ENCODE data around the gene MRPS10.

MRPS10 gene

DNA sequence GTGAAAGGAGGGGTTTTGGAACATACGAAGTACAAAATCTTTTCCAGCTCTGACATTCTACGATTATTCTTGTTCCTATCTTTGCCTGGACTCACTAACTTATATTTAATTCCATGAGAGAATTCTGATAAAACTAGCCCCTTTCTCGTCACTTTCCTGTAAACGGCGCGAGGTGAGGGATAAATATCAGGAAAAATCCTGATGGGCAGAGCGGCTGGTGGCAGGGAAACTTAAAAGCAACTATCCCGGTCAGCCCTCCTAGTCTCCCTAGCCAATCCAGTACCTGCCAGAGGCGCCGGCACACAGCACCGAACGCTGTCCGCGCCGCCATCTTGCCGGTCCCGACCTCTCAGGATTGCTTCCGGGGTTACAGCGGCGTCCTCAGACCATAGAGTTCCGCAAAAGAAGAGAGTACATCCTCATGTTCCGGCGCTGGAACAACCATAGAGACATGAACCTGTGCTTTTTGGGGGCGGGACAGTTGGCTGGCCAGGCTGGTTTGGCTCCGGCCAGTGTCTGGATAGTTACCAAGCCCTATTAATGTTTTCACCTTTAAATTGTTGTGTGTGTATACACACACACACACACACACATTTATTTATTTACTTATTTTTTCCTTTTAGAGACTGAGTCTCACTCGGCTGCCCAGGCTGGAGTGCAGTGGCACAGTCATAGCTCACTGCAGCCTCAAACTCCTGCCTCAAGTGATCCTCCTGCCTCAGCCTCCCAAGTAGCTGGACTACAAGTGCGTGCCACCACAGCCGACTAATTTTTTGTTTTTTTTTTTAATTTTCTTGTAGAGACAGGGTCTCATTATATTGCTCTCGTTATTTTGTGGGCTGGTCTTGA lies at the start of gene MRPS10:
TSS of gene MRPS10 (minus strand) at position 343 of the 849 bp plus-strand sequence. CDS start at position 331, 12 bp downstream.
- peak; percentile 74 for DNase-seq

- no peak for DNase-seq
These were observed 48.9 kb upstream of the MRPS10 start for GRCh38 chr6:42266538-42266937.

GRCh38 chr6:42264852-42265390 lies 47.3 kb upstream of the MRPS10 start:
- no peak for DNase-seq

DNA sequence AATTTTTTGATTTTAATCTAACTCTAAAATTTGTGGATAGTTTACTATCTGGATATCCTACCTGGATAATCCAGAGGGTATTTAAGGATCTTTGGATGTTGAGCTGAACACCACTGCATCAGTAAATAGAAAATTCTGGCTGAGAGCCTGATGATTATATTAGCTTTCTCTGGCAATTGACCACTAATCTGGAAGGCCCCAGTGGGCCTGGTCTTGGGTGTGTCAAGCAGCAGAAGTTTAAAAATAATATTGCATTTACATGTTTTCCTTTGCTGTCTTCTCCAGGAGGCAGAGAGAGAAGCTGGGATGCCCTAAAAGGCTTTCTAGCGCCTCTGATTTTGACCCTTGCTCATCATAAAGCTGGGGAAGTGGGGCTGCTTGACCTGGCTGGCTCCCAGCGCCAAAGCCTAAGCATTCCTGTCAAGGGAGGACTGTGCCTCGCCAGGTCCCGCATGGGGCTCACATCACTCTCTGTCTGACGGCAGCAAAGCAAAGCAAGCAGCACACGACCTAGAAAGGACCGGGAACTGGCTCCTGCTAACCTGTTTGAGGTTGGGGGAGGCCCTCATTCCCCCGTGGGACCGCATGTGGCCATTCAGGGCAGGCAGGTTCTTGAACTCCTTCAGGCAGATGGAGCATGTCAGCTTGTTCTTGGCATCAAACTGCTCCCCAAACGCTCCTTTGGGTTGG lies 46.6 kb upstream of the MRPS10 start:
- DNase-seq: no peak

GRCh38 chr6:42263165-42263728 lies 45.6 kb upstream of the MRPS10 start:
- no peak for DNase-seq

DNA sequence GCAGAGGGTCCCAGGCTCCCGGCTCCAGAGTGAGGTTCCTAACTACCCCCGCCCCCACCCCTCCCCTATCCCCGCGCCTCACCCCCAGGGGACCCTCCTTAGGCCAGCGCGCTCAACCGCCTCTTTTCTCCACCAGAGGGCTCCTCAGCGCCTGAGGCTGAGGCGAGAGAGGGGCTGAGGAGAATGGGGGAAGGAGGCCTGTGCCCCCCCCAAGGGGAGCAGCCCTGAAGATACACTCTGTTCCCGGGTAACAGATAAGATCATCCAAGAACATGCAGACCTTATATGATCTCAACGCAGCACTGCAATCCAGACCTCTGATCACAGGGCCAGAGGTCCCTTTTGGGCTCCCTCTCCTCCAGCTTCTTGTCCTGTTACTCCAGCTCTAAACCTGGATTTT lies 43.3 kb upstream of the MRPS10 start:
- no peak for DNase-seq

- no peak for DNase-seq
These were observed 42.8 kb upstream of the MRPS10 start for GRCh38 chr6:42260396-42260888.

GRCh38 chr6:42259841-42260395 lies 42.3 kb upstream of the MRPS10 start:
- no peak for DNase-seq

GRCh38 chr6:42259286-42259685 lies 41.6 kb upstream of the MRPS10 start:
- no peak for DNase-seq

GRCh38 chr6:42257614-42258013 lies 40.0 kb upstream of the MRPS10 start:
- DNase-seq: no peak

DNA sequence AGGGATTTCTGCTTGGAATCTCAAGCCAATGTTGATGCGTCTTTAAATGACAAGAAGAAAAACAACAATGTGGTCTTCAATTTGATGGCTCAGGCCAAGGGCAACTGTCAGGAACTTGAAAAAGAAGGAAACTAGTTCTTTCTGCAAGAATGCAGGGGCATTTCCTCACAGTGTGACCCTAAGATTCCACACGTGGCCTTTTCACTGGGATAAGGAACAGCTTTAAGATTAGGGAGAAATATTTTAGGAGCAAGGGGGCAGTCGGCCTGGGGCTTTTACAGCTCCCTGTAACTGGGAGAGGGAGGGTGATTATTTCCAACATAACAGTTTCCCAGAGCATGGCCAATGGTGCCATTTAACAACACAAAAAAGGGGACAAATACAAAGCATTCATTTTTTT lies 39.4 kb upstream of the MRPS10 start:
- no peak for DNase-seq

DNA sequence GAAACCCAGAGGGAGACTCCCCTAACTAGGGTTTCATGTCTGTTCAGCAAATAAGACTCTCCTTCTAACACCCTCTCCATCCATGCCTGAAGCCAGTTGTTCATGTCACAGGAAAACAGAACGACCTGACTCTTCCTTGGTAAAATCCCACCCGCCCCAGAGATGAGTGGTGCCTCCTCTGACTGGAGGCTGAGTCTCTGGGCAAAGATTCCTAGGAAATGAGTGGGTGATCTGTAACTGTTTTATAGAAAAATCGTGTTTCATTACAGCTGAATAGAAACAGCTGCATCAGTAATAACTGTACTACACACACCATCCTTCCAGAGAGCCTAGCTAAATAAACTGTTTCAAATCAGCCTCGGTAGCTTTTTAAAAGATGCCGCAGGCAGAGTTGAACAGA lies 37.4 kb upstream of the MRPS10 start:
- no peak for DNase-seq

GRCh38 chr6:42254505-42254904 lies 36.8 kb upstream of the MRPS10 start:
- DNase-seq: no peak

DNA sequence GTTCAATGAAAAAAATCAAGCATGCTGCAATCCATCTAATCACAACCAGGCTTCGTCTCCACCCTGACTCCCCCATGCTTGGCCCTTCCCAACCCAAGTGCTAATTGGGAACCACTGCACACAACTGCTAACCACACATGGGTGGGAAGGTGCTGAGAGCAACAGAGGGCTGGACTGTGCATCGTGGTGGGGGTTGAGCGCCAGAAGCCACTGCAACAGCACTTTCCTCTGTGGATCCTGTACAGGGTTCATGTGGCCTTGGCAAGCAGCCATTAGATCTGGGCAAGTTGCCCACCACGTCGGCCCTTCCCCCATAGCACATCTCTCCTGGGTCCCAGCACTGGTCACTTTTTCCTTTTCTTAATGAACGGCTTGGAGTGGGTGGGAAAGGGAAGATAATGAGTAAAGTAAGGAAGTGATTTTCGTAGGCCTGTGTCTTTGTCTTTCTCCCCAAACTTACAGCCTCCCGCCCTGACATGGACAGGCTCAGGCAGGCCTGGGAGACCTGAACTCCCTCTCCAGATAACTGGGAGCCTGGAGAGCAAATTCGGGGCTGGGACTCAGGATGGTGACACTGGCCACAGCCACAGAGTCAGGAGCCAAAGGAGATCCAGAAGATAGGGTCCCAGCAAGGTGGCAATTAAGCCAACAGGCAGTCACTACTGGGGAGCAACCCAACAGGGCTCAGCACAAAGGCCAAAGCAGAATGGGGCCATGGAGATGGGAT lies 34.4 kb upstream of the MRPS10 start:
- DNase-seq: no peak

DNA sequence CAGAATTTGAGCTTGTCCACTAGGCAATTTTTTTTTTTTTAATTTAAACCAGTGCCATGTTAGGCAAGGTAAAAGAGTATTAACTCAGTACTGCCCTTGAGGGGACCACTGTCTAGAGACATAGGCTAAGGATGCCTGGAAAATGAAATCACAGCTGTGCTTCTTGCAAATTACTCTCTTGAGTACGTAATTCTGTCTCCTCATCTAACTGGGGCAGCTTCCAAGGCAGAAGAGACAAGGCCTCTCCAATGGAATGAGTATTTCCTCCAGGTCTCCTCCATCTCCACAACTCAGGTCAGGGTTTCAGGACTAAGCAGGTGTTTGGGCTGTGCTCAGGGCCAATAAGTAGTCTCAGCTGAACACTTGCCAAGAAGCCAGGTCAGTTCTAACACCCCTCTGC lies 33.8 kb upstream of the MRPS10 start:
- DNase-seq: no peak

DNA sequence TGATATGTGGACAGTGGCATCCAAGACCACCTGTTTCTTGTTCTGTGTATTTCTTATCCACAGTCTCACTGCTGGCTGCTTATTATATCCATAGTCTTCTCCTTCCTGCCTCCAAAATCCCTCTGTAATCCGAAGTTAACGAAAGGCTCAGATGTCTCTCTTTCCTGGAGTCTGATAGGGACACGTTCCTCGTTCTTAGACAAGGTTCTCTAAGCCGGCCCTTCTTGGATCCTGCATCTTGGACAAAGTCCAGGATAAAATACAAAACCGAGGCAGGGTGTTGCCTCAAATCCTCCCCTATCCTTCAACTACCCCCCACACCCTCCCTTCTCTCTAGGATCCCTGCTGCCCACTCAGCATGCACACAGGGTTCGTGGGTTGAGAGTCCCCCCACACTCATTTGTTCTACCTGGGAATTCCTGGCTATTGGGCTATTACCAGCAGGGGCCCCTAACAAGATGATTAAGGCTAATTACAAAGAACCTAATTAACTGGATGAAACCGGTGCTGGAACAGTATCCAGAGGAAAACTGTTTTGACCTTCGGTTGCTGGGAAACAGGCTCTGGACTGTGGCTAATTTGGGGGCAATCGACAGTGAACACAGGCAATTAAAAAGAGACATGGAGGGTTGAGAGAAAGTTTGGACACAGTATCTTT lies 32.7 kb upstream of the MRPS10 start:
- DNase-seq: no peak

DNA sequence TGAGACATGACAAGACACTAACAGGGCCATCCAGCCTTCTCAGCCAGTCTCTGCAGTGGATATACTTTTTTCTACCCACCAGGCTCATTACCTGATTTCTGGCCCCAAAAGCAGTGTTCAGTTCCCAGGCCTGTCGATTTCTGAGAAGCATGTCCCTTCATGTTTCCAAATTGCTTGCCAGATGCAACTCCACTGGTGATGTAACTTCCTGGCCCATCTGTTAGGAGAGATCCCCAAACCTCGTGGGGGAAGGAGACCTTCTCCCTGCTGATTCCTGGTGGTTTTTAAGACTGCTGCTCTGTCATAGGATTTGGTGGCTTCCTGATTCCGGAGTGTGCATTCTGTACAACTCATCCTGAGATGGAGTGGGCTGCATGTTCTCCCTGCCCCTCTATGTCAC lies 31.6 kb upstream of the MRPS10 start:
- DNase-seq: no peak

DNA sequence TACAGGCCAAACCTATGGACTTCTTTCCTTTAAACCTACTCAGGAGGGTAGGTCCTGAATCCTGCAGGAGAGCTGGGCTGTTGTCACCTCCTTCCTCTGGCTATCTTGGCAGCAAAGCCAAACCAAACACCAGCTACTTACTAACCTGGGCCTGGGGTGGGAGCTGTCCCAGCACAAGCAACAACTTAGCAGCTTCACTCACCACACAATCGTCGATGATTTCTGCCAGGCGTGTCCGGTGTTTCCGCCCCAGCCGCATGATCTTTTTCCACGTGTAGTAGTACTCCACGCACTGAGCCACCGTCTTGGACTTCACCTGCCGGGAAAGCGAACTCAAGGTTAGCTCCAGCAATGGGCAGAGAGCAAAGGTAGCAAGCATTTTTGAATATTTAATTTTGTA lies 25.4 kb upstream of the MRPS10 start:
- no peak for DNase-seq

DNA sequence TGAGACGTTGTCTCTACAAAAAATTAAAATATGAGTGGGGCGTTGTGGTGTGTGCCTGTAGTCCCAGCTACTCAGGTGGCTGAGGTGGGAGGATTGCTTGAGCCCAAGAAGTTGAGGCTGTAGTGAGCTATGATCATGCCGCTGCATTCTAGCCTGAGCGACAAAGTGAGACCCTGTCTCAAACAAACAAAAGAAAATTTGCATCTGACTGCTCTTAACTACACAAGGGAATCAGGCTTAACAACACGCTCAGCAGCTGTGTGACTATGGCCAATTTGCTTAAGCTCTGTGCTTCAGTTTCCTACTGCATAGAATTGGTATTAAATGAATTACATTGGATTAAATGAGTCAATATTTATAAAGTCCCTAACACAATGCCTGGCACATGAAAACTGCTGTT lies 24.3 kb upstream of the MRPS10 start:
- DNase-seq: no peak

DNA sequence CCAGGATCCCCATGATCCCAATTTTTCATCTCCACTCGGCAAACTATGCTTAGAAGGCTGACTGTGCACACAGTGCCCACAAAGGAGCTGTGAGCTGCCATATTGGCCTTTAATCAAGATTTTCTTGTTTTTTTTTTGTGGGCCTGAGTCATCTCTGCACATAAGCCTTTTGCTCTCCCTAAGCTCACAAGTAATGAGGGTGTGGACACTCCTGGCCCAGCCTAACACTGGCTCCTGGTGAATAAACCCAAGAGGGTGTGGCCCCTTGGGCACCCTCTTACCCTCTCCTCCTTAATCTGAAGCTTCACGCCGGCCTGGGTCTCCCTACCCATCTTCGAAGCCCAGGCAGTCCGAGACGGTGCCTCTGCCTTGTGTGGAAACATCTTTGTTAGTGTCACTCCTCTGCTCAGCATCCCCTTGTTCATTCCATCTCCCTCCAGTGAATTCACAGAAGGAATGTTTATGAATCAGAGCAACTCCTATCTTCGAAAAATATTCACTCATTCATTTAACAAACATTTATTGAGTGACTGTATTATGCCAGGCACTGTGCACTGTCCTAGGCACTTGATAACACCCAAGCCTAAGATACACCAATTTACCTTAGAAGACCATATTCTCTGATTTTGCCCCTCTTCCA lies 22.2 kb upstream of the MRPS10 start:
- no peak for DNase-seq

- DNase-seq: no peak
These were observed 21.7 kb upstream of the MRPS10 start for GRCh38 chr6:42239333-42239732.

- DNase-seq: no peak
These were observed 20.2 kb upstream of the MRPS10 start for GRCh38 chr6:42237857-42238256.
